OCI-LY1 (cell line): Measurements from ENCODE around the gene RAB3A.

Experiments
- EZH2 ChIP-seq: fragments of 200-600 bp; sonication (generic), shearing (Covaris generic); IDR thresholded peaks from 2 replicates; pipeline ENCODE4 v1.8.0; 2017; ENCODE audit warnings: borderline replicate concordance, mixed run types, mild to moderate bottlenecking, antibody characterized with exemption, low read length, moderate library complexity, mixed read lengths
- TF ChIP-seq, protein P1 (sequence below): fragments of 200-600 bp; sonication (generic), shearing (Covaris generic); IDR thresholded peaks from 2 replicates; pipeline ENCODE4 v1.5.1; 2017; ENCODE audit warnings: mild to moderate bottlenecking, antibody characterized with exemption, low read length, moderate library complexity, mixed read lengths

DNA sequence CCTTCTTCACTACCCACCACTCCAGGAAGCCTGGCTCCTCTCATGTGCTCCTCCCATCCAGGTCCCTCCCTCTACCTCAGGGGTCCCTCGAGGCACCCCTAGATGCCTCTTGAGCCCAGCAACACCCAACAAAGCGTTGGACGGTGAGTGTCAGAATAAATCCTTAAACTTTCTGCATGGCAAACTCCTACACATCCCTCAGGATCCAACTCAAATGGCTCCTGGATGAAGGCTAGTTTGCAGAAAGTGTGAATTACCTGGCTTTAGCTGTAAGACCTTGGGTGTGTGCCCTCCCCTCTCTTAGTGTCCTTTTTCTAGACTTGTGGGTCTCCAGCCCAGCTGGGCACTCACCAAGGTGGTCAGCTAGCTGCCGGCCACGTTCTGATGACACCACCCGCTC is 5.5 kb downstream of the RAB3A start:
- TF ChIP-seq, protein P1, sequence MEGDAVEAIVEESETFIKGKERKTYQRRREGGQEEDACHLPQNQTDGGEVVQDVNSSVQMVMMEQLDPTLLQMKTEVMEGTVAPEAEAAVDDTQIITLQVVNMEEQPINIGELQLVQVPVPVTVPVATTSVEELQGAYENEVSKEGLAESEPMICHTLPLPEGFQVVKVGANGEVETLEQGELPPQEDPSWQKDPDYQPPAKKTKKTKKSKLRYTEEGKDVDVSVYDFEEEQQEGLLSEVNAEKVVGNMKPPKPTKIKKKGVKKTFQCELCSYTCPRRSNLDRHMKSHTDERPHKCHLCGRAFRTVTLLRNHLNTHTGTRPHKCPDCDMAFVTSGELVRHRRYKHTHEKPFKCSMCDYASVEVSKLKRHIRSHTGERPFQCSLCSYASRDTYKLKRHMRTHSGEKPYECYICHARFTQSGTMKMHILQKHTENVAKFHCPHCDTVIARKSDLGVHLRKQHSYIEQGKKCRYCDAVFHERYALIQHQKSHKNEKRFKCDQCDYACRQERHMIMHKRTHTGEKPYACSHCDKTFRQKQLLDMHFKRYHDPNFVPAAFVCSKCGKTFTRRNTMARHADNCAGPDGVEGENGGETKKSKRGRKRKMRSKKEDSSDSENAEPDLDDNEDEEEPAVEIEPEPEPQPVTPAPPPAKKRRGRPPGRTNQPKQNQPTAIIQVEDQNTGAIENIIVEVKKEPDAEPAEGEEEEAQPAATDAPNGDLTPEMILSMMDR = no peak
- no peak for TF ChIP-seq EZH2
